SK-N-SH treated with all-trans-retinoic acid at 6 μM for 48 hours (cell line): ENCODE results near the gene UNC45B.

Experiments used
- ARNTL ChIP-seq: fragments of 450-650 bp; formaldehyde crosslinking; IDR thresholded peaks from 2 replicates; pipeline ENCODE4 v1.5.0; 2020; ENCODE audit warnings: low read depth, mild to moderate bottlenecking, moderate library complexity, borderline replicate concordance
- PATZ1 ChIP-seq: fragments of 250-450 bp; sonication (Bioruptor Pico); IDR thresholded peaks from 2 replicates; pipeline ENCODE4 v1.8.0; 2020; ENCODE audit warnings: mild to moderate bottlenecking, moderate library complexity, borderline replicate concordance
- SNAI2 ChIP-seq: fragments of 250-450 bp; sonication (Bioruptor Pico); IDR thresholded peaks from 2 replicates; pipeline ENCODE4 v1.5.0; 2020; ENCODE audit warnings: mild to moderate bottlenecking, moderate library complexity
- ZC3H10 ChIP-seq: fragments of 250-450 bp; sonication (Bioruptor Pico); IDR thresholded peaks from 2 replicates; pipeline ENCODE4 v1.5.1; 2021; ENCODE audit warnings: mild to moderate bottlenecking, moderate library complexity

DNA sequence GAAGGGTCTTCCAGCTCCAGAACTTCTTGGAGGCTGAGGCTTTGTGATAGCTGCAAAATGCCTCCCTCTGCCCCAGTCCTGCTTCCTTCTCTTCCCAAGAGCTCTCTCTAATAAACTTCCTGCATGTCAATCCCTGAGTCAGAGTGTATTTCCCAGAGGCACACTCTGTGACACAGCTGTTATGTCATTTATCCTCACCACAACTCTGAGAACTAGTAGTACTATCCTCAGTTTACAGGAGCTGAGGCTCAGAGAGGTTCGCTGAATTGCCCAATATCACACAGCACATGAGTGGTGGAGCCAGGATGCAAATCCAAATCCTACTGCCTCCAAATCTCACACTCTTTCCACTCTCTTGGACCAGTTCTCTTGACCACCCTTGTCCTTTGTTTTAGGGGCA is 20.0 kb downstream of the UNC45B start:
- TF ChIP-seq ZC3H10 (CRISPR knock-in tag) (no peak), ARNTL (CRISPR knock-in tag) (no peak), SNAI2 (CRISPR knock-in tag) (no peak), PATZ1 (CRISPR knock-in tag) (no peak)
